GM21825 (cell line): Measurements from ENCODE around the gene CTDSPL.

ENCODE experiments used
- ATAC-seq: cut with Tn5 transposase; IDR thresholded peaks from one replicate; pipeline ENCODE4 v1.9.1; 2021; ENCODE audit warnings: mild to moderate bottlenecking, moderate library complexity; ENCODE audit not compliant: unreplicated experiment

The CTDSPL gene

GRCh38 chr3:37890522-37890921 is 28.8 kb downstream of the CTDSPL start:
- no peak for ATAC-seq

DNA sequence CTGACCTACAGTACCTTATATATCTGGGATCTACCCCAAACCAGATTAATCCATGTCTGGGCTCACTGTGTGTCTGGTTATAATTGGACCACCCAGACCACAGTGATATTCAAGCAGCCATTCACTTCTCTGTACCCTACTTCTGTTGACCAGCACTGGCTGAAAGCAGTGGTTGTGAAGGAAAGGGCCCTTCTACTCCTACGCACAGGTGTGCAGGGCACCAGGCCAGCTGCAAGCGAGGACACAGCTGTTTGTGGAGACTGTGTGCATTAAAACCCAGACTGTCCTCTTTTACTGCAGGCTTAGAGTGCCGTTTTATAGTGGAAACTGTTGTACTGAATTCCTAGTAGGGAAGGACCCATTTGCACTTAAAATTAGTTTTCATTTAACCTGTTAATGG is 29.5 kb downstream of the CTDSPL start:
- no peak for ATAC-seq

DNA sequence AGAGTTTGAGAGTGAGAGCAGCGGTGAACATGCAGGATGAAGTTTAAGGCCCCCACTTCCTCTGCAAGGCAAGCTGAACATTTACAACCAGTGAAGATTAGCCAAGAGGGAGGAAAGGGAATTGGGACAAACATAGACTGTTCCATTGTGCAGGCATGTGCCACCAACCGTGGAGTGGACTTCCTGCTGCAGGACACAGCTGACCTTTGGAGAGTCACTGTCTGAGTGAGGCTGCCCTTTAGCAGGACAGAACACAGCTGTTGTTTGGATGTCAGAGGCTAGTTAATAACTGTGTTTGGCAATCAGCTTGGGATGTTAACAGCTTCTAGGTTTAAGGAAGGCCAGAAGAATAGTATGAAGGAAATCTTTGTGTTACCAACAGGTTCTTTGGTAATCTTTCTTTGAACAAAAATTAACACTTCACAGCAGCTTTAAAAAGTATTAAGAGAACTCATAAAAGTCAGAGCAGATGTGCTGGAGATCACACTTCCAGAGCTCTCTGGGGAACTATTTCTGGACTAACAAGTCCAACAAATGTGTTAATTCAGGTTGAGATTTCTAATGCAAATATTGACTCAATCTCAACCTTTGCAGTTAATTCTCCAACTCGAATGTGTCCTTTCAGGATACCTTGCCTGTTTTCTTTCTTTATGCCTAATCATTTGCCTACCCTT is 31.4 kb downstream of the CTDSPL start:
- ATAC-seq: no peak

DNA sequence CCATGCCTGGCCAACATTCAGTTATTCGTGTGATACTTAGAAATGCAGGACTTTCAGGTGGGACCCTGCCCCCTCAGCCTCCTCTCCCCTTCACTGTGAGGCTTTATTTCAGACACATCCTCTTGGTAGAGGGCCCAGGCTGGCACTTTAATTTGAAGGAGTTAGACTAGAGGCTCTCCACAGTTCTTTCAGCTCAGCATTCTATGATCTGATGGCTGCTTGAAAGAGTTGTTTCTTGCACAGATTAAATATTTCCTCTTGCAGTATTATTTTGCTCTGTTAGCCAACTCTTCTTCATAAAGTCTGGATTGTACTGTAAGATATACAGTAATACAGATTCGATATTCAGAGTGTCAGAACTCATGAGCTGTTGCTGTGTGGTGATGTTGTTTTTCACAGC is 35.1 kb downstream of the CTDSPL start:
- no peak for ATAC-seq

DNA sequence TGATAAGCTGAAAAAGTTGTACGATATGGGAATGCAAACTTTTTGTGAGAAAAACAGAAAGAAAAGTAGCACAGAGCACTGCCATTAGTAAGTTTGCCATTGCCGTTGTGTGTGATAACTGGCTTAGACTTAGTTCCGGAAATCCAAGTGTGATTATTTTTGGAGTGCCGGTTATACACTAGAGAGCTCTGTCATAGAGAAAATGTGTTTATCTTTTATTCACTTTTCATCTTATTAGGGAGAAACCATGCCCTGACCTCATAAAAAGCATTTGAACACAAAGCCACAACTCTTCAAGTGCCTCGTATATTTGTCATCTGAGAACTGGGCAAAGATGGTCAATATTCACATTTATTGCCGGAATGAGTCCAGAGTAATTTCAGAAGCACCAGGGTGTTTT is 36.1 kb downstream of the CTDSPL start:
- no peak for ATAC-seq

DNA sequence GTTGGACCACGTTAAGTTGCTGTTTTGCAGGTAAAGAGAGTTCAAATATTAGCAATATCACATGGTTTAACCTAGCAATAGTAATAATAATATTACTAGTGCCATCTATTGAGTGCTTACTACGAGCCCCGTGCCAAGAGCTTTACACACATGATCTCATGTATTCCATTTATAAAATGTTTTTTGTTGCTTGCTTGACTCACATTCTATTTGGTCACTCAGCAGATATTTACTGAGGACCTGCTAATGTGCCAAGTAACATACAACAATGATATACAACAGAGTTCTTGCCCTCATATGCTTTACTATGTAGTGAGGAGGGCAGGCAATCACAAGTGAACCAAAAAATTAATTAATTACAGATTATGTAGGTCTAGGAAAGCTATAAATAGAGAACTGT is 36.7 kb downstream of the CTDSPL start:
- ATAC-seq: no peak

DNA sequence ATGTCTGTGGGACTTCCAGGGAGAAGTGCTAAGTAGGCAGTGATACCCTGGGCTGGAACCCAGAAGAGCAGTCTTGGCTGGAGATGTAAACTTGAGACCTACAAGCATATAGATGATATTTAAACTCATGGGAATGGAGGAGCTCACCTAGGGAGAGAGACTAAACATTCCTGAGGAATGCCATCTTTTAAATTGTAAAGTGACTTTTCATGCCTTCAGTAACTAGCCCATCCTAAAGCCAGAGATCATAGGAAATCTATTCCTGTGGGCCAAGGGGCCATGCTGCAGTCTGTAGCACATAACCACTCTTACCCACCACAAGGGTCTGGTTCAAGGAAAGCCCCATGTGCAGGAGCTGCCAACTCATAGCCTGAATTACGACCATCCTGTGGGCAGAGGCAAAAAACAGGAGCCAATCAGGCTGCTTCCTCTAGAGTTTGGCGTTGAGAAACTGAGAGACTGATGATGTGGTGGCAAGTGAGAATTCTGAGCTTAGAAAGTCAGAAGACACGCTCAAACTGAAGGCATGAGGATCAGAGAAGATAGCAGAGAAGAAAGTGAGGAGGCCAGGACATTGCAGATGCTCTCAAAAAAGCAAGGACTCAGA is 37.5 kb downstream of the CTDSPL start:
- peak; percentile 66 for ATAC-seq

DNA sequence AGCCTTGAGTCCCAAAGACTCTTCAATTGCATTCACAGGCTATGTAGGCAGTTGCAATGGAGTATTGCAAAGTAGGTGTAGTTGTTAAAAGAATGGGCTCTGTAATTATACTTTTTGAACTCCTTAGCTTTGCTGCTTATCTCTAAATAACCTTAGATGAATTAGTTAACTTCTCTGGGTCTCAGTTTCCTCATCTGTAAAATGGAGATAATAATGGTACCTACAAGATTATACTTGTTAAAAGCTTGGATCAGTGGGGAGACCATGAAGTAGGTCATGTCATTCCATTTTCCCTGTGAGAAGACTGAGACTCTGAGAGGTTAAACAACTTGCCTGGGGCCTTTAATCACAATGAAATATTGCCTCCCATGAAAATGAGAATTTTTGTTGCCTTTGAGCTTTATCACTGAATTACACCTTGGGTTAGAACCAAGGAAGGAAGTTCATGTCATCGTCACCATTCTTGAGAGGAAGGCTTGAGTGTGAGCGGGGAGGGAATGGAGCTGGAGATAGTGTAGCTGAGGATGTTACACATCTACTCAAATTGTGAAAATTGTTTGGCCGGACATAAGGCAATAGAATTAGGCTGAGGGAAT is 38.1 kb downstream of the CTDSPL start:
- ATAC-seq: no peak

DNA sequence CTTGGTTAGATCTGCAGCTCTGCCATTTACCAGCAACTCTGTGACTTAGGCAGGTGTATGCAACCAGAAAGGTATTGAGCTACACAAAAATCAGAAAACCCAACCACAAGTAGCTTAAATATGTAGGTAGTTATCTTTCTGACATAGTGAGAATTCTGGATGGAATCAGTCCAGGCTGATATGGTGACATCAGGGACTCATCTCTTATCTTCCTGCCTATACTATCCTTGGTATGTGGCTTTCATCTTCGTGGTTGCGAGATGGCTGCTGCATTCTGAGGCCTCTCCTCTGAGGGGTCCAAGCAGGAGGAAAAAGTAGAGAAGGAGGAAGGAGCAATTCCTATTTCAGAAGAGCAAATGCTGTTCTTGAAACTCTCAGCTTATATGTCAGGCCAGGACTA is 40.0 kb downstream of the CTDSPL start:
- no peak for ATAC-seq

- no peak for ATAC-seq
Observed at GRCh38 chr3:37902674-37903073, 41.0 kb downstream of the CTDSPL start.

DNA sequence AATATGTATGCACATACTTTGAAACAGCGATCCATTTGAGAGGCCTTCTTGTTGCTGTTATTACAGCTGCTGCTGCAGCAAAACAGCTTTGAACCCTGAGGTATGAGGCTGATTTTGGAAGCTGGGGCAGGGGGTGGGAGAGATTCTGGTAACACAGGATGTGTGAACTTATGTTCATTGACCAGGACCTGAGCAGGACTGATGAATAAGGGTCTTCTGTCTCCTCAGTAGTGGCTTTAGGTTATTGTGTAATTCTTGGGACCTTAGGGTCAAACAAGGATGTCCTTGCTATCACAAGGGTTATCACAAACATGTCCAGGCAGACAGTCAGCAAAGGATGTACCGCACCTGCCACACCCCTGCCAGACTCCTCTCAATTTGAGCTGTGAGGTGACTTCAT is 41.6 kb downstream of the CTDSPL start:
- ATAC-seq: no peak

DNA sequence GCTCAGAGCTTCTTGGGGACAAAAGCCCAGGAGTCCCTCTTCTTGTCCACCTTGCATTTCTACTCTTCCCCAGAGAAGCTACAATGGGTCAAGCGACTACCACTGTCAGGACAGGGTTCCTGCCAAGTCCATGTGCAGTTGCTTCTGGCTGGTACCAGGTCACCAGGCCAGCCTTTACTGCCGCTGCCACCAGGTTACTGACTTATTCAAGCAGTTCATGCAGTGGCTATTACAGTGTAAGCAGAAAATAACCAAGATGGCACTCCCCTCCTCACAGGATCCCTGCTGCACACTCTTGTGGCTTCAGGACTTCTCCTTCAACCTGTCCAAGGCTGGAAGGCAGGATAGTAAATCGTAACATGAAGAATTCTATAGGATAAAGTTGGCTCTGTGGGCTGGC is 42.1 kb downstream of the CTDSPL start:
- no peak for ATAC-seq

- no peak for ATAC-seq
Observed at GRCh38 chr3:37904601-37905000, 42.9 kb downstream of the CTDSPL start.

DNA sequence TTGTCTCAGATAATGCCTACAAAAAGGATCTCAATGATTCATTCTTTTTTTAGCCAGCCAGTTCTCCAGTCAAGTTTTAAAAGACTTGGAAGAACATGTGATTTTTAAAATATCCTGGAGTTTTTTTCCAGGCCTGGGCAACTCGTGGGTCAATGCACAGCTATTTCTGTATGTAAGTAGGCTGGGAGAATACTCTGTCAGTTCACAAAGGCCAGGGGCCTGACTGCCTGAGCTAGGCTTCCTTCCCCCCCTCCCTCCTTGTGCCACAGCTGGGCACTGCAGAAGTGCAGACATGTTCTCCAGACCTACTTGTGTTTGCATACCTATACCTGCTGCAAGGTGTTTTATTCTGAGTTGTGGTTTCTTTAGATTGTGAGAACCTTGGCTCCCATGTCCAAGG is 43.7 kb downstream of the CTDSPL start:
- no peak for ATAC-seq

DNA sequence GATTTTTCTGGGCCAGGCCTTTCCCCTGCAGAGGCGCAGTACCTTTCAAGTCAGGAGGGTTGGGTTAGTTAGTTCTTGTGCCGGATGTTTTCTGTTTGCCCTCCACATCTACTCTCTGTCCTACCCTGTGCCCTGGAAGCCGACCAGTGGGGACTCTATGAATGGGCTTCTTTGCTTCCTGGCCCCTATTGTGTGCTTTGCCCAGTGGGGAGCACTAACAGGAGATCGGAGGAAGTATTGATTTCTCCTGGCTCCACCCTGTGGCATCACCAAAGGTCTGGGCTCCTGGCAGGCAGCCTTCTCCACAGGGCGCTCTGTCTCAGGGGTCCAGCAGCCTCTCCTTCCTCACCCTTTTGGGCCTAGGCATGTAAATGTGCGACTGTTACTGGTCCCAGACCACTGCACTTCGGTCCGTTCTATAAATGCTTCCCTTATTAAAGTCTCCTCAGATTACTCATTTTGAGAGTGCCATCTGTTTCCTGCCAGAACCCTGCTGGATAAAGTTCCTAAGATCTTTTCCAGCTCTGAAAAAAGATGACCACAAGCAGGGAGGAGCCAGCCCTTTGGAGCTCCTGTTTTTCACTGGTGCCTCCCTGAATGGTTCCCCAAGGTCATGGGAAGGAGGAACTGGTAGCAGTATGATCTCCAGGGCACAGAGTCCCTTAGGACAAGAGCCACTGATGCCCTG is 44.5 kb downstream of the CTDSPL start:
- ATAC-seq: no peak

GRCh38 chr3:37906734-37907282 is 45.1 kb downstream of the CTDSPL start:
- ATAC-seq: no peak

- ATAC-seq: no peak
Observed at GRCh38 chr3:37907371-37907770, 45.7 kb downstream of the CTDSPL start.

- ATAC-seq: peak; percentile 94
Observed at GRCh38 chr3:37907906-37908305, 46.2 kb downstream of the CTDSPL start.

- no peak for ATAC-seq
Observed at GRCh38 chr3:37909067-37909911, 47.6 kb downstream of the CTDSPL start.

GRCh38 chr3:37910671-37911400 is 49.2 kb downstream of the CTDSPL start:
- ATAC-seq: no peak
